CD14-positive monocyte (primary cell): ENCODE results near the gene ACSM6. TPM values are rescaled to one million over a fixed set of nuclear protein-coding genes. Genes with fewer than 3 reads are reported as not detected.

ENCODE experiments used
- DNase-seq, 3 donors: peaks; one replicate each; pipeline ENCODE4 v3.0.0-alpha.2; 2011 to 2022
- H2AFZ ChIP-seq: 2 replicates; pipeline ENCODE4 v1.6.0; 2012; ENCODE audit warnings: mild to moderate bottlenecking, low read depth, low read length, inconsistent platforms; ENCODE audit not compliant: insufficient read depth, poor library complexity, severe bottlenecking
- H3K27ac ChIP-seq, 2 donors: 1 replicate in 1 of 2; 2 replicates in 1 of 2; pipeline ENCODE4 v1.5.1; 2012 to 2013; ENCODE audit warnings: low read length in 2 of 2, control low read depth in 1 of 2, inconsistent platforms in 1 of 2, low read depth in 1 of 2, mild to moderate bottlenecking in 1 of 2
- H3K27me3 ChIP-seq, 2 donors: one replicate each; pipeline versions ENCODE4 v1.6.0 to v1.6.1; 2011 to 2013; ENCODE audit warnings: low read length in 2 of 2; ENCODE audit not compliant: control insufficient read depth in 2 of 2, insufficient read depth in 2 of 2
- H3K36me3 ChIP-seq, 2 donors: replicated peaks in 1 of 2; 1 replicate in 1 of 2; 2 replicates in 1 of 2; pipeline versions ENCODE4 v1.5.1 to v1.6.1; 2012 to 2013; ENCODE audit warnings: low read length in 2 of 2, control low read depth in 1 of 2, inconsistent platforms in 1 of 2, mild to moderate bottlenecking in 1 of 2; ENCODE audit not compliant: insufficient read depth in 2 of 2, control insufficient read depth in 1 of 2
- H3K4me1 ChIP-seq, 2 donors: 1 replicate in 1 of 2; 2 replicates in 1 of 2; pipeline versions ENCODE4 v1.5.1 to v1.6.1; 2012 to 2013; ENCODE audit warnings: low read length in 2 of 2, control low read depth in 1 of 2, inconsistent platforms in 1 of 2, mild to moderate bottlenecking in 1 of 2, moderate library complexity in 1 of 2; ENCODE audit not compliant: insufficient read depth in 2 of 2, control insufficient read depth in 1 of 2
- H3K4me2 ChIP-seq: replicated peaks from 2 replicates; pipeline ENCODE3; 2012; ENCODE audit warnings: low read length, moderate library complexity, mild to moderate bottlenecking; ENCODE audit not compliant: poor library complexity, severe bottlenecking; ENCODE audit errors: extremely low read depth
- H3K4me3 ChIP-seq, 3 experiments: fragments of 200-600 bp in 1 of 3; sonication (generic) in 1 of 3; replicated peaks in 1 of 3; 1 replicate in 2 of 3; 2 replicates in 1 of 3; pipeline ENCODE4 v1.5.1; 2011 to 2013; ENCODE audit warnings: low read length in 3 of 3, mild to moderate bottlenecking in 3 of 3, control low read depth in 2 of 3, low read depth in 2 of 3, inconsistent platforms in 1 of 3, moderate library complexity in 1 of 3
- H3K79me2 ChIP-seq: 2 replicates; pipeline ENCODE4 v1.6.0; 2012; ENCODE audit warnings: mild to moderate bottlenecking, control low read depth, inconsistent platforms, low read length, moderate library complexity; ENCODE audit not compliant: insufficient read depth
- H3K9ac ChIP-seq: 2 replicates; pipeline ENCODE4 v1.6.0; 2017; ENCODE audit warnings: low read length, mild to moderate bottlenecking; ENCODE audit not compliant: insufficient read depth, poor library complexity, severe bottlenecking
- H3K9me3 ChIP-seq, 2 donors: replicated peaks in 1 of 2; 1 replicate in 1 of 2; 2 replicates in 1 of 2; pipeline versions ENCODE4 v1.5.1 to v1.6.1; 2012 to 2013; ENCODE audit warnings: low read length in 2 of 2, control low read depth in 1 of 2; ENCODE audit not compliant: control insufficient read depth in 1 of 2, insufficient read depth in 1 of 2
- H4K20me1 ChIP-seq: 2 replicates; pipeline ENCODE4 v1.6.0; 2012; ENCODE audit warnings: mild to moderate bottlenecking, low read length, control low read depth, moderate library complexity; ENCODE audit not compliant: insufficient read depth
- H3K27ac Mint-ChIP-seq, 7 donors: one replicate each; pipeline ENCODE4 v1.8.0; 2020; ENCODE audit warnings: mild to moderate bottlenecking in 7 of 7, mixed read lengths in 7 of 7, moderate library complexity in 6 of 7, inconsistent platforms in 2 of 7
- H3K27me3 Mint-ChIP-seq, 3 donors: one replicate each; pipeline ENCODE4 v1.8.0; 2021 to 2022; ENCODE audit warnings: low read depth in 3 of 3, mild to moderate bottlenecking in 3 of 3, mixed read lengths in 3 of 3, moderate library complexity in 3 of 3, inconsistent platforms in 1 of 3
- H3K36me3 Mint-ChIP-seq, 2 donors: one replicate each; pipeline ENCODE4 v1.8.0; 2020; ENCODE audit warnings: mixed read lengths in 2 of 2, inconsistent platforms in 1 of 2, mild to moderate bottlenecking in 1 of 2
- H3K4me1 Mint-ChIP-seq: one replicate; pipeline ENCODE4 v1.8.0; 2020; ENCODE audit warnings: mild to moderate bottlenecking, mixed read lengths
- H3K4me3 Mint-ChIP-seq, 2 donors: one replicate each; pipeline ENCODE4 v1.8.0; 2020; ENCODE audit warnings: mild to moderate bottlenecking in 2 of 2, mixed read lengths in 2 of 2, moderate library complexity in 1 of 2
- H3K9me3 Mint-ChIP-seq, 7 donors: one replicate each; pipeline ENCODE4 v1.8.0; 2020 to 2022; ENCODE audit warnings: mixed read lengths in 7 of 7, mild to moderate bottlenecking in 6 of 7, moderate library complexity in 6 of 7, inconsistent platforms in 2 of 7
- CTCF ChIP-seq: fragments of 200-600 bp; IDR thresholded peaks from one replicate; pipeline ENCODE4 v1.8.0; 2022; ENCODE audit warnings: antibody characterized with exemption, mild to moderate bottlenecking
- WGBS: methylation state at CpG from one replicate; pipeline ENCODE4 v1.1.5; 2013; ENCODE audit warnings: missing lambda C conversion rate; ENCODE audit not compliant: insufficient coverage; 5-methylcytosine and 5-hydroxymethylcytosine counted together
- intact Hi-C, 2 donors: fragments of 100-400 bp; cut with micrococcal nuclease; formaldehyde crosslinking; loops; one replicate each; pipeline versions ENCODE4 v1.15.0 to v1.15.1; 2023
- polyA plus RNA-seq, 3 donors: library from polyadenylated mRNA; depleted of rRNA in 1 of 3; unstranded in 2 of 3; stranded (reverse) in 1 of 3; fragments of 300-500 nt in 2 of 3; fragments of >200 nt in 1 of 3; fragmentation: Illumina TruSeq in 2 of 3; gene quantifications; 1 replicate in 2 of 3; 2 replicates in 1 of 3; pipeline ENCODE4 v1.2.3, GENCODE V29; 2012 to 2021

Gene ACSM6
- polyA plus RNA-seq, 3 donors, result not detected

GRCh38 chr10:95178266-95178665, 15.8 kb upstream of the ACSM6 start:
- Mint-ChIP-seq H3K4me1 (peaks cover 4% of the 10 kb centered on the region), H3K36me3 (no peaks in the 10 kb centered on the region), H3K27ac (no peak overlapping the region), H3K4me3 (no peak overlapping the region), H3K9me3 (peaks cover 0 to 13% (median 6%) of the 10 kb centered on the region in 7 donors), H3K27me3 (peaks cover 2 to 7% (median 4%) of the 10 kb centered on the region in 3 donors)
- no peak for DNase-seq
- H3K4me1 ChIP-seq, result no peaks in the 10 kb centered on the region
- no peak overlapping the region for H2AFZ ChIP-seq
- TF ChIP-seq CTCF, result no peak
- H3K27me3 ChIP-seq, result peaks cover 0 to 15% of the 10 kb centered on the region in 2 donors
- no CpG with 5 or more reads among the region's 1 CpG for WGBS
- no peaks in the 10 kb centered on the region for H3K36me3 ChIP-seq
- intact Hi-C loops, result no loop called here
- no peaks in the 10 kb centered on the region for H4K20me1 ChIP-seq
- H3K27ac ChIP-seq, result no peak overlapping the region
- H3K79me2 ChIP-seq, result no peaks in the 10 kb centered on the region
- peaks cover 0 to 6% of the 10 kb centered on the region in 2 donors for H3K9me3 ChIP-seq
- no peak overlapping the region for H3K4me3 ChIP-seq
- H3K4me2 ChIP-seq, result no peak overlapping the region
- no peak overlapping the region for H3K9ac ChIP-seq

GRCh38 chr10:95178797-95179196, 15.2 kb upstream of the ACSM6 start:
- Mint-ChIP-seq H3K4me3 (no peak overlapping the region), H3K4me1 (peaks cover 4% of the 10 kb centered on the region), H3K27me3 (peaks cover 2 to 7% (median 4%) of the 10 kb centered on the region in 3 donors), H3K27ac (no peak overlapping the region), H3K9me3 (peaks cover 0 to 13% (median 6%) of the 10 kb centered on the region in 7 donors), H3K36me3 (no peaks in the 10 kb centered on the region)
- no peak overlapping the region for H3K4me3 ChIP-seq
- H2AFZ ChIP-seq, result no peak overlapping the region
- no peaks in the 10 kb centered on the region for H4K20me1 ChIP-seq
- H3K27ac ChIP-seq, result no peak overlapping the region
- H3K79me2 ChIP-seq, result no peaks in the 10 kb centered on the region
- no peak overlapping the region for H3K9ac ChIP-seq
- DNase-seq, result no peak
- WGBS, result 80% methylated on average over 1 of the region's 1 CpG
- peaks cover 0 to 16% of the 10 kb centered on the region in 2 donors for H3K27me3 ChIP-seq
- H3K4me1 ChIP-seq, result peaks cover under 1 to 4% of the 10 kb centered on the region in 2 donors
- intact Hi-C loops, result no loop called here
- H3K9me3 ChIP-seq, result peaks cover 0 to 6% of the 10 kb centered on the region in 2 donors
- H3K36me3 ChIP-seq, result no peaks in the 10 kb centered on the region
- no peak for TF ChIP-seq CTCF
- H3K4me2 ChIP-seq, result no peak overlapping the region
